Activated T-cell treated with anti-CD3 and anti-CD28 coated beads, Interleukin-2, amount 50 U/mL, for 24 hours (primary cell): Measurements from ENCODE around the gene UPK3B.
A peak's percentile ranks its signal among the peaks of the same experiment; 100 is the strongest.
"Not testable (repeated sequence)": the region's sequence is repeated elsewhere in the genome, so short reads cannot be mapped to it uniquely, and the experiment has no call there.

ENCODE experiments used
- DNase-seq: peaks from one replicate; pipeline ENCODE4 v3.0.0-alpha.2; 2020
- H3K27ac Mint-ChIP-seq: 2 replicates; pipeline ENCODE4 v1.8.0; 2020; ENCODE audit warnings: mild to moderate bottlenecking, mixed read lengths
- H3K27me3 Mint-ChIP-seq: 2 replicates; pipeline ENCODE4 v1.8.0; 2020; ENCODE audit warnings: mixed read lengths
- H3K36me3 Mint-ChIP-seq: 2 replicates; pipeline ENCODE4 v1.8.0; 2020; ENCODE audit warnings: low read depth, mixed read lengths
- H3K4me1 Mint-ChIP-seq: 2 replicates; pipeline ENCODE4 v1.8.0; 2020; ENCODE audit warnings: low read depth, mixed read lengths
- H3K4me3 Mint-ChIP-seq: 2 replicates; pipeline ENCODE4 v1.8.0; 2020; ENCODE audit warnings: mild to moderate bottlenecking, moderate library complexity, mixed read lengths
- H3K9me3 Mint-ChIP-seq: 2 replicates; pipeline ENCODE4 v1.8.0; 2020; ENCODE audit warnings: mixed read lengths

The UPK3B gene

DNA sequence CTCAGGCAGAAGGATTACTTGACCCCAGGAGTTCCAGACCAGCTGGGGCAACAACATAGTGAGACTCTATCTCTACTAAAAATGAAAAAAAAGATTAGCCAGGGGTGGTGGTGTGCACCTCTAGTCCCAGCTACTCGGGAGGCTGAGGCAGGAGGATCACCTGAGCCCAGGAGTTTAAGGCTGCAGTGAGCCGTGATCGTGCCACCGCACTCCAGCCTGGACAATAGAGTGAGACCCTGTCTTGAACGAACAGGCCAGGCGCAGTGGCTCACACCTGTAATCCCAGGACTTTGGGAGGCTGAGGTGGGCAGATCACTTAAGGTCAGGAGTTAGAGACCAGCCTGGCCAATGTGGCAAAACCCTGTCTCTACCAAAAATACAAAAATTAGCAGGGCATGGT, 6.6 kb downstream of the UPK3B start:
- not testable (repeated sequence) for DNase-seq, H3K27ac Mint-ChIP-seq, H3K4me1 Mint-ChIP-seq, H3K36me3 Mint-ChIP-seq, H3K4me3 Mint-ChIP-seq, H3K9me3 Mint-ChIP-seq, H3K27me3 Mint-ChIP-seq

DNA sequence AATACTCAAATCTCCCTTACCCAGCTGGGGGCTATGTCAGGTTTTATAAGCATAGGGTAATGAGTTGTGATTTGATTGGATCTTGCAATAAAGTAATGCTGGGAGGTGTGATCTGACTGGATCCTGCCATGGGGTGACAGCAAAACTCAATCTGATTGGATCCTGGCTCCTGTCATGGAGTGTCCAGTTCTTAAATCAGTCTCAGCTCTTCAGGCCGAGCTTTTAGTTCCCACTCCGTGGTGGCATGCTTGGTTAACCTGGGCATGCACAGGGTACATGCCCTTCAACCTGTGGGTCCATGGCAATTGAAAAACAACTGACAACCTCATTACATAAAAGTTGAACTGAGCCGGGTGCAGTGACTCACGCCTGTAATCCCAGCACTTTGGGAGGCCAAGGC, 15.8 kb downstream of the UPK3B start:
- H3K4me3 Mint-ChIP-seq, H3K9me3 Mint-ChIP-seq: not testable (repeated sequence)

DNA sequence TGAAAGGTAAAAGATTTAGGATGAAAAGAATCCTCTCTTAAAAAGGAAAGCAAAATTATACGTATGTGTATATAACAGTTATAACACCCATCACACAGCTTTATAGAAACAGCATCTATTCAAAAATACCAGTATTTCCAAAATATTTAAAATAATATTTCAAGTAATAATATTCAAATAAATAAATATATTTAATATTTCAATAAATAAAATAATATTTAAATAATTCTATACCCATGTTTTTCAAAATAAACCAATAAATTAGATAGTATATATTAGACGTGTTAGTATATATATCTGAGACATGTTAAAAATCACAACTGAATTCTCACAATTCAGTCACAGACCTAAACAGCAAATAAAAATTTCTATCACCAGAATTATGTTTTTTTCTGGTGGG, 21.3 kb downstream of the UPK3B start:
- not testable (repeated sequence) for H3K27me3 Mint-ChIP-seq, H3K36me3 Mint-ChIP-seq, H3K4me1 Mint-ChIP-seq

More for the DNA sequence above, 15.8 kb downstream of the UPK3B start:
- not testable (repeated sequence) for H3K27ac Mint-ChIP-seq, H3K36me3 Mint-ChIP-seq, H3K27me3 Mint-ChIP-seq, DNase-seq, H3K4me1 Mint-ChIP-seq

DNA sequence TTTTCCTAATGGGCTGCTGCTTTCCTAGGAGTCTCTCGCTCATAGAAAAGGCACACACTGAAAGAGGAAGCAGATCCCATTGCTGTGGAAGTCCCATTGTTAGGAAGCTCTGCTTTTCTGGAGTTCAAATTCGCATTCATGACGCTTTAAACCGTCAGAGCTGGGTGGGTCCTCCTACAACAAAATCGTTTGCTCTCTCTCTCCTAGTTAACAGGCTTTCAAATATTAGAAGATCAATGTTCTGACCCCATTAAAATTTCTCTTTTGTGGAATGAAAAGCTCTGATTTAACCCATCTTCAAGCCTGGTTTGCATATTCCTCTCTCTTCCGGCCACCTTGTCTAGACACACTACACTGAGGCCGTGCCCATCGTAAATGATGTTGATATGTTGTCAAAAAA, 32.8 kb downstream of the UPK3B start, which contains the start of gene SPDYE16:
Gene SPDYE16, minus strand, starts transcription at position 101 of the 400 bp plus-strand sequence. CDS start 1,838 bp downstream, outside the sequence.
- not testable (repeated sequence) for H3K27me3 Mint-ChIP-seq, DNase-seq, H3K4me3 Mint-ChIP-seq, H3K9me3 Mint-ChIP-seq, H3K27ac Mint-ChIP-seq, H3K36me3 Mint-ChIP-seq, H3K4me1 Mint-ChIP-seq

More for the DNA sequence above, 21.3 kb downstream of the UPK3B start:
- not testable (repeated sequence) for H3K4me3 Mint-ChIP-seq, H3K27ac Mint-ChIP-seq, H3K9me3 Mint-ChIP-seq, DNase-seq

DNA sequence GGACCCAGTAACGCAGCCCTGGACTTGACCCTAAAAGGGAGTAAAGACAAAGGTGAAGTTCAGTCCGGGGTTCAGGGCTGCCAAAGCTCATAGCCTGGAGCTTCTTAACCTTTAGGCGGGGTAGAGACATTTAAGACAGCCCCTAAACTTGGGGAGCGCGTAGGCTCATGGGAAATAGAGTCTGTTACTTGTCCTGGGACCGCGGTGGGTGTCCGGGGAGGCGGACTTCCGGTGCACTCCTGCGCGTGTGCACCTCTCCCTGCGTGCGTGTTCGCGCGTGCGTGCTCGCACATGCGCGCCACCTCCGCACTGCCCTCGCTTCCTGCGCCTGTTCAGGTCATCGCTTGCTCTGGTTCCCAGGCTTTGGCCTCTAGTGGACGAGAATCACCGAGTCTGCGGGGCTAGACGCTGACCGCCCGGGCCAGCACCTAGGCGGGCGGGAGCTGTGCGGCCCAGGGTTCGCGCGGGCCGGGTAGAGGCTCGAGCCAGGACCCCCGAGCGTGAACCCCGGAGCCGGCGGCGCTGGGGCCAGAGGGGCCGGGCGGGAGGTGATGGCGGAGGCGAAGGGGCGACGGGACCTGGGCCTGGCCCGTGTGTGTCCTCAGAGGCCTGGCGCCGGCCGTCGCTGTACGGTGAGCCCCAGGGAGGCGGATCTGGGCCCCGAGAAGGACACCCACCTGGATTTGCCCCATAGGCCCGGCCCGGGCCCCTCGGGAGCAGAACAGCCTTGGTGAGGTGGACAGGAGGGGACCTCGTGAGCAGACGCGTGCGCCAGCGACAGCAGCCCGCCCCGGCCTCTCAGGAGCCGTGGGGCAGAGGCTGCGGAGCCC, 38.9 kb downstream of the UPK3B start:
- peaks cover 20% of the 10 kb centered on the region for H3K4me1 Mint-ChIP-seq
- not testable (repeated sequence) for H3K9me3 Mint-ChIP-seq, H3K27me3 Mint-ChIP-seq
- DNase-seq, result peak; percentile 86
- peaks cover 31% of the 10 kb centered on the region for H3K36me3 Mint-ChIP-seq
- peak overlapping the region; percentile 92 for H3K4me3 Mint-ChIP-seq
- H3K27ac Mint-ChIP-seq, result peak overlapping the region; percentile 93

DNA sequence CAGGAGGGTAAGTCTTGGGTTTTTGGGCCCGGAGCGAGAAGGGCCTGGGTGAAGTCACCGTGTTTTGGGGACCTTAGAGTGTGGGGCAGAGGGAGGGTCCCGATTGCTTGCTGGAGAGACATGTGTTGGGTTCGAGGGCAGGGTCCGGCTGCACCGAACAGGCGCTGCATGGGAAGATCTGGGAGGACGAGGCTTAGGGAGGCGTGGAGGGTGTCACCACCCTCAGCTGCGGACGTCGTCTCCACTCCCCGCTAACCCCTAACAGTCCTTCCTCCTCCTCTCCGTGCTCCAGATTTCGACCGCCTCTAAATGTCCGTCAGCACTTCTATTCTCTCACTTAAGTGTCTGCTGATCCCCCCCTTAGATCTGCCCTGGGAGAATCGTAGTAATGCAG, 39.5 kb downstream of the UPK3B start:
- H3K4me1 Mint-ChIP-seq, result peaks cover 22% of the 10 kb centered on the region
- peak overlapping the region; percentile 93 for H3K27ac Mint-ChIP-seq
- H3K27me3 Mint-ChIP-seq, H3K9me3 Mint-ChIP-seq, DNase-seq: not testable (repeated sequence)
- peak overlapping the region; percentile 92 for H3K4me3 Mint-ChIP-seq
- H3K36me3 Mint-ChIP-seq, result peaks cover 34% of the 10 kb centered on the region

DNA sequence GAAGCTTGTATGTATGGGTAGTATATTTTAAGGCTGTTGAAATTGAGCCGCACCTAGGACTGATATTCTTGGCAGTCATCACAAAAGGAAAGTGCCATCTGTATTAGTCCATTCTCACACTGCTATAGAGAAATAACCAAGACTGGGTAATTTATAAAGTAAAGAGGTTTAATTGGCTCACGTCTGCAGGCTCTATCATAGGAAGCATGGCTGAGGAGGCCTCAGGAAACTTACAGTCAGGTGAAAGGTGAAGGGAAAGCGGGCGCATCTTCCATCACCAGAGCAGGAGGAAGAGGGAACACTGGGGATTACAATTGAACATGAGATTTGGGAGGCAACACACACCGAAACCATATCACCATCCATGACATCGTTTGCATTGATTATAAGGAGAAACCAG, 41.6 kb downstream of the UPK3B start:
- not testable (repeated sequence) for DNase-seq, H3K27me3 Mint-ChIP-seq, H3K4me3 Mint-ChIP-seq, H3K9me3 Mint-ChIP-seq
- H3K27ac Mint-ChIP-seq, result peak overlapping the region; percentile 50
- peaks cover 47% of the 10 kb centered on the region for H3K36me3 Mint-ChIP-seq
- peaks cover 31% of the 10 kb centered on the region for H3K4me1 Mint-ChIP-seq

DNA sequence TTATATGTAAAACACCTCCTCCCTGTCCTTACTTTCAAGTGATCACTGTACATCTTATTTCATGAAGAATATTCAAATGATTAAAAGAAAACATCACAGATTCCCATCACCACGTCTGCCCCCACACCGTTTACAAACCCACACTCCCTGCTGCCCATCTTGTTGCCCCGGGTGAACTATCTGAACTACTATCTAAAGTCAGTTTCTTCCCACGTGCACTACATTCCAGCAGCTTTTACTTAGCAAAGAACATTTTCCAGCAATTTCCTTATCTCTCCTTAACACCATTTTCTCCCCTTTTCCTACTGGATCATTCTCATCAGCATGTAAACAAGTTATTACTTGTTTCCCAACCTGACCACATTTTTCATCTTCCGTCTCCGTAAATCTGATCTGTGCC, 49.3 kb downstream of the UPK3B start:
- DNase-seq, H3K9me3 Mint-ChIP-seq, H3K27me3 Mint-ChIP-seq, H3K27ac Mint-ChIP-seq, H3K4me3 Mint-ChIP-seq: not testable (repeated sequence)
- peaks cover 40% of the 10 kb centered on the region for H3K4me1 Mint-ChIP-seq
- peaks cover 52% of the 10 kb centered on the region for H3K36me3 Mint-ChIP-seq

DNA sequence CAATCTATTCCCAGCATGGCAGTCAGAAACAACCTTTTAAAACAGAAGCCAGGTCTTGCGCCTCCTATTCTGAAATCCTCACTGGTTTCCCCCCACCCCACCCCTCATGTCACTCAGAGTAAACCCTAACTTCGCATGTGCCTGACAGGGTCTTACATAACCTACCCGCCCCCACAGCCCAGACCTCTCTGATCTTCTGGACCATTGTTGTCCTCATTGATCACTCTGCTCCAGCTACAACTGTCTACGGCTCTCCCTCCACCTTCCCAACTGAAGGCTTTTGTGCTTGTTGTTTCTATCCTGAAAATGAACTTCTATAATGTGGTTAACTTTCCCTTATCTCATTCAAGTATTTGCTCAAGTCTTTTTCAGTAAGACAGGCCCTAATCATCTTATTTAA, 49.8 kb downstream of the UPK3B start:
- not testable (repeated sequence) for H3K27me3 Mint-ChIP-seq, DNase-seq, H3K27ac Mint-ChIP-seq, H3K9me3 Mint-ChIP-seq, H3K4me3 Mint-ChIP-seq
- Mint-ChIP-seq H3K36me3 (peaks cover 48% of the 10 kb centered on the region), H3K4me1 (peaks cover 36% of the 10 kb centered on the region)

DNA sequence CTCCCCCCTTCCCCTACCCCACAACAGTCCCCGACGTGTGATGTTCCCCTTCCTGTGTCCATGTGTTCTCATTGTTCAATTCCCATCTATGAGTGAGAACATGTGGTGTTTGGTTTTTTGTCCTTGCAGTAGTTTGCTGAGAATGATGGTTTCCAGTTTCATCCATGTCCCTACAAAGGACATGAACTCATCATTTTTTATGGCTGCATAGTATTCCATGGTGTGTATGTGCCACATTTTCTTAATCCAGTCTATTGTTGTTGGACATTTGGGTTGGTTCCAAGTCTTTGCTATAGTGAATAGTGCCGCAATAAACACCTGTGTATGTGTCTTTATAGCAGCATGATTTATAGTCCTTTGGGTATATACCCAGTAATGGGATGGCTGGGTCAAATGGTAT, 51.0 kb downstream of the UPK3B start:
- Mint-ChIP-seq H3K4me1 (peaks cover 34% of the 10 kb centered on the region), H3K36me3 (peaks cover 50% of the 10 kb centered on the region)
- not testable (repeated sequence) for H3K9me3 Mint-ChIP-seq, DNase-seq, H3K27ac Mint-ChIP-seq, H3K27me3 Mint-ChIP-seq, H3K4me3 Mint-ChIP-seq

DNA sequence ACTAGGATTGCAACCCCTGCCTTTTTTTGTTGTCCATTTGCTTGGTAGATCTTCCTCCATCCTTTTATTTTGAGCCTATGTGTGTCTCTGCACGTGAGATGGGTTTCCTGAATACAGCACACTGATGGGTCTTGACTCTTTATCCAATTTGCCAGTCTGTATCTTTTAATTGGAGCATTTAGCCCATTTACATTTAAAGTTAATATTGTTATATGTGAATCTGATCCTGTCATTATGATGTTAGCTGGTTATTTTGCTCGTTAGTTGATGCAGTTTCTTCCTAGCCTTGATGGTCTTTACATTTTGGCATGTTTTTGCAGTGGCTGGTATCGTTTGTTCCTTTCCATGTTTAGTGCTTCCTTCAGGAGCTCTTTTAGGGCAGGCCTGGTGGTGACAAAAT, 54.6 kb downstream of the UPK3B start:
- not testable (repeated sequence) for H3K27me3 Mint-ChIP-seq, DNase-seq, H3K4me3 Mint-ChIP-seq, H3K27ac Mint-ChIP-seq, H3K9me3 Mint-ChIP-seq
- H3K4me1 Mint-ChIP-seq, result peaks cover 21% of the 10 kb centered on the region
- peaks cover 45% of the 10 kb centered on the region for H3K36me3 Mint-ChIP-seq
